A204.1 (cell line): ENCODE data around the gene TRA2B.

Experiments used
- FAIRE-seq: peaks from 2 replicates; lab custom pipeline; 2012; peaks lifted over from hg19 to GRCh38; lab: Jason Lieb, UNC

TRA2B gene

GRCh38 chr3:185937689-185938374, at the start of gene TRA2B:
TSS of gene TRA2B (minus strand) at chr3:185938014. CDS start at chr3:185937860, 154 bp downstream.
- FAIRE-seq, result peak; percentile 93

GRCh38 chr3:185986198-185986777, 48.5 kb upstream of the TRA2B start:
- no peak for FAIRE-seq

GRCh38 chr3:185984203-185984602, 46.4 kb upstream of the TRA2B start:
- FAIRE-seq, result no peak

GRCh38 chr3:185983495-185984141, 45.8 kb upstream of the TRA2B start:
- FAIRE-seq, result peak; percentile 14

GRCh38 chr3:185982632-185983031, 44.8 kb upstream of the TRA2B start:
- no peak for FAIRE-seq

- FAIRE-seq, result no peak
These were observed 43.8 kb upstream of the TRA2B start for GRCh38 chr3:185981621-185982020.

- no peak for FAIRE-seq
These were observed 41.9 kb upstream of the TRA2B start for GRCh38 chr3:185979721-185980121.

- no peak for FAIRE-seq
These were observed 40.7 kb upstream of the TRA2B start for GRCh38 chr3:185978516-185978915.

- no peak for FAIRE-seq
These were observed 39.8 kb upstream of the TRA2B start for GRCh38 chr3:185977679-185978040.

GRCh38 chr3:185976977-185977678, 39.3 kb upstream of the TRA2B start:
- FAIRE-seq, result no peak

- no peak for FAIRE-seq
These were observed 38.3 kb upstream of the TRA2B start for GRCh38 chr3:185976100-185976499.

GRCh38 chr3:185971579-185971978, 33.8 kb upstream of the TRA2B start:
- no peak for FAIRE-seq

GRCh38 chr3:185968168-185968567, 30.4 kb upstream of the TRA2B start:
- FAIRE-seq, result no peak

- no peak for FAIRE-seq
These were observed 28.8 kb upstream of the TRA2B start for GRCh38 chr3:185966655-185967054.

- no peak for FAIRE-seq
These were observed 27.7 kb upstream of the TRA2B start for GRCh38 chr3:185965496-185965895.

- FAIRE-seq, result no peak
These were observed 23.9 kb upstream of the TRA2B start for GRCh38 chr3:185961675-185962232.

GRCh38 chr3:185960522-185961288, 22.9 kb upstream of the TRA2B start:
- FAIRE-seq, result no peak

- no peak for FAIRE-seq
These were observed 22.1 kb upstream of the TRA2B start for GRCh38 chr3:185959609-185960521.

- no peak for FAIRE-seq
These were observed 20.8 kb upstream of the TRA2B start for GRCh38 chr3:185958626-185959025.

- FAIRE-seq, result no peak
These were observed 18.4 kb upstream of the TRA2B start for GRCh38 chr3:185956244-185956643.

- no peak for FAIRE-seq
These were observed 16.5 kb upstream of the TRA2B start for GRCh38 chr3:185954366-185954723.
